ENCODE results near the gene ARHGEF40. TPM values are rescaled to one million over a fixed set of nuclear protein-coding genes. Genes with fewer than 3 reads are reported as not detected.

The ARHGEF40 gene
- total RNA-seq, 1 experiment from 2014 or later = 71.4 TPM

DNA sequence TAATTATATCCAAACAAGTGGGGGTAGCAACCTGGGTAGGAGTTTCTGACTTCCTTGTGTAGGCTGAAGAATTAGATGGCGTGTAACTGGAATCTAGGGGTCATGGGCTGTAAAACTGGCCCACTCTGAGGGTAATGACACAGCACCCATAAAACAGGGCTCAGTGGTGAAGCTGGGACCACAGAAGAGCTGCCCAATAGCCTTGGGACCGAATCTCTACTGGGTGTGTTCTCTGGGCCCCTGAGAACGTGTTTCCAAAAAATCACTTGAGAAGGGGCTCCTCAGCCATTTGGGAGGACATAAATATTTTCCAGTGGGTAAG lies 8.8 kb upstream of the ARHGEF40 start:
- peaks cover 9% of the 10 kb centered on the region in 2 experiments for H3K4me1 Mint-ChIP-seq
- Histone ChIP-seq H3K9ac (ENCODE audit: extremely low read depth, insufficient read length, low read length) (no peak overlapping the region), H3K27me3 (ENCODE audit: insufficient read depth, low read length) (no peaks in the 10 kb centered on the region), H3K4me1 (ENCODE audit: insufficient read depth, low read length) (no peaks in the 10 kb centered on the region; the same call in 1 of the 2 replicates), H2AK5ac (ENCODE audit: insufficient read length, low read length) (no peak overlapping the region), H3K56ac (ENCODE audit: insufficient read length, low read depth, low read length) (no peak overlapping the region), H2BK12ac (ENCODE audit: insufficient read length, low read depth, low read length) (no peak overlapping the region), H3K23me2 (ENCODE audit: insufficient read length, low read depth, low read length, poor library complexity, severe bottlenecking) (no peaks in the 10 kb centered on the region), H2BK15ac (ENCODE audit: low read depth, low read length) (no peak overlapping the region), H3K18ac (ENCODE audit: insufficient read length, low read depth, low read length) (no peak overlapping the region), H2BK120ac (ENCODE audit: low read depth, low read length, poor library complexity, severe bottlenecking) (no peak overlapping the region), H3K14ac (ENCODE audit: insufficient read depth, low read length) (no peak overlapping the region), H3T11ph (ENCODE audit: low read length) (no peak overlapping the region), H4K91ac (ENCODE audit: insufficient read length, low read depth, low read length) (no peak overlapping the region), H4K8ac (replicated peaks; ENCODE audit: insufficient read length, low read depth, low read length) (no peak overlapping the region), H2BK20ac (ENCODE audit: low read depth, low read length, poor library complexity, severe bottlenecking) (no peak overlapping the region), H4K20me1 (ENCODE audit: control insufficient read depth, insufficient read depth, insufficient read length) (no peaks in the 10 kb centered on the region), H3K23ac (ENCODE audit: insufficient read length, low read depth, low read length) (no peak overlapping the region), H3K79me2 (ENCODE audit: insufficient read depth, low read length) (no peaks in the 10 kb centered on the region), H2AFZ (ENCODE audit: low read length) (no peak overlapping the region), H3K4me2 (ENCODE audit: insufficient read depth, insufficient read length, low read length) (no peak overlapping the region), H3K27ac (ENCODE audit: insufficient read length, low read depth, low read length) (no peak overlapping the region), H3K9me3 (ENCODE audit: control insufficient read depth, low read depth, low read length) (no peaks in the 10 kb centered on the region), H3K79me1 (ENCODE audit: insufficient read depth, low read depth, low read length, poor library complexity, severe bottlenecking) (no peaks in the 10 kb centered on the region), H2BK5ac (ENCODE audit: insufficient read length, low read length) (no peak overlapping the region), H3K4ac (ENCODE audit: low read depth, low read length) (no peak overlapping the region), H4K5ac (ENCODE audit: insufficient read length, low read depth, low read length) (no peak overlapping the region)
- H3K27me3 Mint-ChIP-seq (ENCODE audit: low read depth) = peaks cover 5% of the 10 kb centered on the region
- TF ChIP-seq, protein P1, sequence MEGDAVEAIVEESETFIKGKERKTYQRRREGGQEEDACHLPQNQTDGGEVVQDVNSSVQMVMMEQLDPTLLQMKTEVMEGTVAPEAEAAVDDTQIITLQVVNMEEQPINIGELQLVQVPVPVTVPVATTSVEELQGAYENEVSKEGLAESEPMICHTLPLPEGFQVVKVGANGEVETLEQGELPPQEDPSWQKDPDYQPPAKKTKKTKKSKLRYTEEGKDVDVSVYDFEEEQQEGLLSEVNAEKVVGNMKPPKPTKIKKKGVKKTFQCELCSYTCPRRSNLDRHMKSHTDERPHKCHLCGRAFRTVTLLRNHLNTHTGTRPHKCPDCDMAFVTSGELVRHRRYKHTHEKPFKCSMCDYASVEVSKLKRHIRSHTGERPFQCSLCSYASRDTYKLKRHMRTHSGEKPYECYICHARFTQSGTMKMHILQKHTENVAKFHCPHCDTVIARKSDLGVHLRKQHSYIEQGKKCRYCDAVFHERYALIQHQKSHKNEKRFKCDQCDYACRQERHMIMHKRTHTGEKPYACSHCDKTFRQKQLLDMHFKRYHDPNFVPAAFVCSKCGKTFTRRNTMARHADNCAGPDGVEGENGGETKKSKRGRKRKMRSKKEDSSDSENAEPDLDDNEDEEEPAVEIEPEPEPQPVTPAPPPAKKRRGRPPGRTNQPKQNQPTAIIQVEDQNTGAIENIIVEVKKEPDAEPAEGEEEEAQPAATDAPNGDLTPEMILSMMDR (conservative IDR thresholded peaks at IDR 0.05) = no peak
- no peaks in the 10 kb centered on the region for H3K9me3 Mint-ChIP-seq
- WGBS (ENCODE audit: extremely low coverage, insufficient read length, low lambda C conversion rate) = no CpG with 5 or more reads among the region's 3 CpGs
- no peak overlapping the region for H3K27ac Mint-ChIP-seq
- no peaks in the 10 kb centered on the region for H3K36me3 Mint-ChIP-seq (ENCODE audit: insufficient read depth in 1 of 3, low read depth in 3 of 3)
- H3K4me3 Mint-ChIP-seq = no peak overlapping the region
- no peak for DNase-seq
